OCI-LY7 (cell line): ENCODE data around the gene COL20A1.

ENCODE experiments used
- EZH2phosphoT487 ChIP-seq: fragments of 200-600 bp; sonication (generic); IDR thresholded peaks from 2 replicates; pipeline ENCODE4 v1.6.1; 2018; ENCODE audit warnings: low read depth, borderline replicate concordance, mild to moderate bottlenecking, mixed run types, antibody characterized with exemption, low read length, moderate library complexity, mixed read lengths
- TF ChIP-seq, protein P1 (sequence below): fragments of 200-600 bp; sonication (generic); conservative IDR thresholded peaks from 2 replicates; pipeline ENCODE4 v1.5.1; 2014; ENCODE audit warnings: mild to moderate bottlenecking, antibody characterized with exemption, low read length, moderate library complexity, mixed read lengths

DNA sequence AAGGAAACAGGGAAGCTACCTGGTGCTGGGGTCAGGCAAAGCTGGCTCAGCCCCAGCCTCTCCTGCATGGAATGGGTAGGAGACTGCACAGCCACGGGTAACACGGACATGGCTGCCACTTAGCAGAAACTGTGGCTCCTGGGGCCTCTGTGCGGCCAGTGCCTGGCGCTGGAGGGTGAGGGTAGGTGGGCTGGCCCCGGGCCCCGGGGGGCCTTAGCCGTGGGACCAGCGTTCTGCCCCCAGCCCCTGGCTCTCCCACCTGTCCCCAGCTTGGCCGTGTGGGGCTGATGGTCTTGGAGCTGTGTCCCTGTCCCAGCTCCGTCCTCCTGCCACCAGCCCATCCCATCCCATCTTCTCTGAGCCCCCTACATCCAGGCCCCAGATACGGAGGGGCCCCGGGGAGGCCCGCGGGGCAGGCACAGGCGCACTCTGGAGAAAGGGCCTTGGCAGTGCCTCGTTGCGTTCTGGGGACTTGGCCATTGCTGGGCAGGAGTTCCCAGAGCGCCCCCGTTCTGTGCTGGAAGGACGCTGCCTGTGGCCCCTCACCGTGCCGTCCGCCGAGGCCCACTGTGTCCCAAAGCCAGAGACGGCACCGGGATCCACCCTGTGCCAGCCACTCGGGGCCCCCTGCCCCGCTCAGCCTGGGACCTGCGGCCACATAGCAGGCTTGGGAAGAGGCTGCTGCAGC is 56.0 kb downstream of the COL20A1 start:
- TF ChIP-seq, protein P1, sequence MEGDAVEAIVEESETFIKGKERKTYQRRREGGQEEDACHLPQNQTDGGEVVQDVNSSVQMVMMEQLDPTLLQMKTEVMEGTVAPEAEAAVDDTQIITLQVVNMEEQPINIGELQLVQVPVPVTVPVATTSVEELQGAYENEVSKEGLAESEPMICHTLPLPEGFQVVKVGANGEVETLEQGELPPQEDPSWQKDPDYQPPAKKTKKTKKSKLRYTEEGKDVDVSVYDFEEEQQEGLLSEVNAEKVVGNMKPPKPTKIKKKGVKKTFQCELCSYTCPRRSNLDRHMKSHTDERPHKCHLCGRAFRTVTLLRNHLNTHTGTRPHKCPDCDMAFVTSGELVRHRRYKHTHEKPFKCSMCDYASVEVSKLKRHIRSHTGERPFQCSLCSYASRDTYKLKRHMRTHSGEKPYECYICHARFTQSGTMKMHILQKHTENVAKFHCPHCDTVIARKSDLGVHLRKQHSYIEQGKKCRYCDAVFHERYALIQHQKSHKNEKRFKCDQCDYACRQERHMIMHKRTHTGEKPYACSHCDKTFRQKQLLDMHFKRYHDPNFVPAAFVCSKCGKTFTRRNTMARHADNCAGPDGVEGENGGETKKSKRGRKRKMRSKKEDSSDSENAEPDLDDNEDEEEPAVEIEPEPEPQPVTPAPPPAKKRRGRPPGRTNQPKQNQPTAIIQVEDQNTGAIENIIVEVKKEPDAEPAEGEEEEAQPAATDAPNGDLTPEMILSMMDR = no peak
- no peak for TF ChIP-seq EZH2phosphoT487
